HL-60 (cell line): ENCODE results near the gene JARID2.

Experiments used
- DNase-seq, 2 experiments: peaks; one replicate each; pipeline ENCODE4 v3.0.0-alpha.2; 2010 to 2020; ENCODE audit warnings: low read depth in 1 of 2, low spot score in 1 of 2
- H3K27ac ChIP-seq: fragments of 250-450 bp; sonication (Bioruptor Pico); replicated peaks from 2 replicates; pipeline ENCODE4 v1.5.1; 2020; ENCODE audit warnings: mild to moderate bottlenecking, moderate library complexity
- H3K27me3 ChIP-seq: fragments of 250-450 bp; sonication (Bioruptor Pico); 2 replicates; pipeline ENCODE4 v1.5.1; 2021; ENCODE audit warnings: mild to moderate bottlenecking, moderate library complexity; ENCODE audit not compliant: insufficient read depth, poor library complexity, severe bottlenecking
- H3K4me3 ChIP-seq: replicated peaks from 2 replicates; pipeline ENCODE4 v1.5.1; 2011; ENCODE audit warnings: mild to moderate bottlenecking, control low read depth, low read length; ENCODE audit not compliant: insufficient read depth
- CTCF ChIP-seq: IDR thresholded peaks from one replicate; pipeline ENCODE4 v1.5.1; 2011; ENCODE audit warnings: low read length, control low read depth, inconsistent platforms; ENCODE audit not compliant: insufficient read depth
- GABPA ChIP-seq: IDR thresholded peaks from 2 replicates; pipeline ENCODE4 v1.6.1; 2012; ENCODE audit warnings: low read depth
- POLR2AphosphoS5 ChIP-seq: IDR thresholded peaks from 2 replicates; pipeline ENCODE4 v1.6.1; 2012; ENCODE audit warnings: low read depth
- REST ChIP-seq: IDR thresholded peaks from 2 replicates; pipeline ENCODE4 v1.6.1; 2012; ENCODE audit warnings: low read depth; ENCODE audit not compliant: insufficient replicate concordance
- SPI1 ChIP-seq: IDR thresholded peaks from 2 replicates; pipeline ENCODE4 v1.6.1; 2012; ENCODE audit warnings: low read depth, mild to moderate bottlenecking, borderline replicate concordance

Gene JARID2

GRCh38 chr6:15346315-15346714 is 100.4 kb downstream of the JARID2 start:
- Histone ChIP-seq H3K4me3 (no peak overlapping the region), H3K27me3 (no peaks in the 10 kb centered on the region), H3K27ac (no peak overlapping the region)
- DNase-seq, result no peak
- TF ChIP-seq GABPA, result no peak
- TF ChIP-seq CTCF, result no peak
- no peak for TF ChIP-seq SPI1
- TF ChIP-seq POLR2AphosphoS5, result no peak
- TF ChIP-seq REST, result no peak

- no peak overlapping the region for H3K27ac ChIP-seq
- DNase-seq, result no peak
- no peaks in the 10 kb centered on the region for H3K27me3 ChIP-seq
- TF ChIP-seq POLR2AphosphoS5 (no peak), REST (no peak), CTCF (no peak), SPI1 (no peak), GABPA (no peak)
- no peak overlapping the region for H3K4me3 ChIP-seq
Measured at GRCh38 chr6:15348528-15348927, 102.7 kb downstream of the JARID2 start.

- H3K27ac ChIP-seq, result no peak overlapping the region
- no peak overlapping the region for H3K4me3 ChIP-seq
- H3K27me3 ChIP-seq, result no peaks in the 10 kb centered on the region
- no peak for DNase-seq
- TF ChIP-seq SPI1 (no peak), REST (no peak), GABPA (no peak), CTCF (no peak), POLR2AphosphoS5 (no peak)
Measured at GRCh38 chr6:15349379-15349778, 103.5 kb downstream of the JARID2 start.
